Duodenal mucosa (tissue), 2 donors: ENCODE measurements around the gene C15orf61.

Source experiments
- H3K27ac ChIP-seq: one replicate; pipeline ENCODE4 v1.7.0; 2013; ENCODE audit warnings: low read depth, low read length
- H3K27me3 ChIP-seq, 2 donors: one replicate each; pipeline ENCODE4 v1.7.0; 2013; ENCODE audit warnings: low read length in 2 of 2, control low read depth in 1 of 2; ENCODE audit not compliant: insufficient read depth in 2 of 2, control insufficient read depth in 1 of 2
- H3K36me3 ChIP-seq, 2 donors: one replicate each; pipeline ENCODE4 v1.7.0; 2013; ENCODE audit warnings: low read length in 2 of 2, control low read depth in 1 of 2; ENCODE audit not compliant: insufficient read depth in 2 of 2, control insufficient read depth in 1 of 2
- H3K4me1 ChIP-seq, 2 donors: one replicate each; pipeline ENCODE4 v1.7.0; 2013; ENCODE audit warnings: low read length in 2 of 2, control low read depth in 1 of 2; ENCODE audit not compliant: insufficient read depth in 2 of 2, control insufficient read depth in 1 of 2
- H3K4me3 ChIP-seq, 2 donors: one replicate each; pipeline ENCODE4 v1.7.0; 2013; ENCODE audit warnings: low read length in 2 of 2, low read depth in 1 of 2
- H3K9ac ChIP-seq, 2 donors: one replicate each; pipeline ENCODE4 v1.7.0; 2013; ENCODE audit warnings: low read length in 2 of 2, low read depth in 1 of 2
- H3K9me3 ChIP-seq, 2 donors: one replicate each; pipeline ENCODE4 v1.7.0; 2013; ENCODE audit warnings: low read length in 2 of 2, control low read depth in 1 of 2; ENCODE audit not compliant: control insufficient read depth in 1 of 2

Gene C15orf61

DNA sequence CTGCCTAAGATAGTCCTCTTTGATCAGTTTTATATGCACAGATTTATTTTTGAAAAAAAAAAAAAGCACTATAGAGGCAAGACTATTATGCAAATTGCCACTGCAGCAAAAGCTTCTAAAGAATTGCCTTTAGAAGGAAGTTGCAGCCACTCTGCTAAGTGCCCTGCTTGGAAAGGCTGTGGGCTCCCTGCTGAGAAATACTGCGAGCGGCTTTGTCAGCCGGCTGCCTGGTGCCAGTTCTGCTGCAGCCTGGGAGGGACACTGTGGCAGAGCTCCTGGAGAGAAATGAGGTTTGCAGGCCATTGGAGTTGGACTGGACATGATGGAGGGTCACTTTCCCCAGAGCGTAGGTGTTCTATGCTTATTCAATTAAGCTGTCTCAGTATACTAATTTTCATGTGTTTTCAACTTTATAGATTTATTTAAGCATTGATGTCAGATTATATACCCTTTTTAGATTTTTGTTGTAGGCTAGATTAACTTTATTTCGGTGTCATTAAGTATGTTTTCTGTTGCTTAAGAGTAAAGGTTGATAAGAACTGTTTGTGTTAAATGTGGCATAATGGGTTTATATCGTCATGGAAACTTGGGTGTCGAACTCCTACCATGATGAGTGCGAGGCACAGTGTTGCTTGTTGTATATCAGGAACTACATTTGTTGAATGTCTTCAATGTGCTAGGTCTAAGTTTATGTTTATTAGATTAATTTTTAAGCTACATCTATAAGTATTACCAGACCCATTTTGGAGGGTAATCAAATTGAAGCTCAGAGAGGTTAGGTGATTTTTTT lies 28.1 kb downstream of the C15orf61 start:
- Histone ChIP-seq H3K4me3 (no peak overlapping the region), H3K9ac (no peak overlapping the region), H3K9me3 (no peaks in the 10 kb centered on the region), H3K27ac (no peak overlapping the region), H3K27me3 (no peaks in the 10 kb centered on the region), H3K36me3 (peaks cover 11 to 20% of the 10 kb centered on the region in 2 donors), H3K4me1 (peaks cover 6 to 24% of the 10 kb centered on the region in 2 donors)

GRCh38 chr15:67549736-67550135 lies 28.8 kb downstream of the C15orf61 start:
- Histone ChIP-seq H3K4me3 (no peak overlapping the region), H3K36me3 (peaks cover 11 to 20% of the 10 kb centered on the region in 2 donors), H3K9me3 (no peaks in the 10 kb centered on the region), H3K27me3 (no peaks in the 10 kb centered on the region), H3K27ac (no peak overlapping the region), H3K4me1 (peaks cover 0 to 20% of the 10 kb centered on the region in 2 donors), H3K9ac (no peak overlapping the region)

GRCh38 chr15:67550522-67550921 lies 29.6 kb downstream of the C15orf61 start:
- no peak overlapping the region for H3K4me3 ChIP-seq
- H3K36me3 ChIP-seq = peaks cover 11 to 20% of the 10 kb centered on the region in 2 donors
- no peaks in the 10 kb centered on the region for H3K27me3 ChIP-seq
- H3K9me3 ChIP-seq = no peaks in the 10 kb centered on the region
- peaks cover 0 to 16% of the 10 kb centered on the region in 2 donors for H3K4me1 ChIP-seq
- H3K27ac ChIP-seq = no peak overlapping the region
- no peak overlapping the region for H3K9ac ChIP-seq

GRCh38 chr15:67551207-67551743 lies 30.3 kb downstream of the C15orf61 start:
- Histone ChIP-seq H3K27me3 (no peaks in the 10 kb centered on the region), H3K9me3 (no peaks in the 10 kb centered on the region), H3K36me3 (peaks cover 7 to 19% of the 10 kb centered on the region in 2 donors), H3K27ac (no peak overlapping the region), H3K4me1 (peaks cover 0 to 16% of the 10 kb centered on the region in 2 donors), H3K9ac (no peak overlapping the region), H3K4me3 (no peak overlapping the region)

GRCh38 chr15:67554580-67554979 lies 33.6 kb downstream of the C15orf61 start:
- Histone ChIP-seq H3K27me3 (no peaks in the 10 kb centered on the region), H3K9me3 (no peaks in the 10 kb centered on the region), H3K36me3 (peaks cover 13 to 29% of the 10 kb centered on the region in 2 donors), H3K27ac (no peak overlapping the region), H3K9ac (no peak overlapping the region), H3K4me1 (peaks cover 0 to 5% of the 10 kb centered on the region in 2 donors), H3K4me3 (no peak overlapping the region)

- Histone ChIP-seq H3K4me3 (no peak overlapping the region), H3K4me1 (no peaks in the 10 kb centered on the region), H3K27me3 (no peaks in the 10 kb centered on the region), H3K9ac (no peak overlapping the region), H3K36me3 (peaks cover 9 to 20% of the 10 kb centered on the region in 2 donors), H3K9me3 (no peaks in the 10 kb centered on the region), H3K27ac (no peak overlapping the region)
Observed at GRCh38 chr15:67556976-67557570, 36.1 kb downstream of the C15orf61 start.

DNA sequence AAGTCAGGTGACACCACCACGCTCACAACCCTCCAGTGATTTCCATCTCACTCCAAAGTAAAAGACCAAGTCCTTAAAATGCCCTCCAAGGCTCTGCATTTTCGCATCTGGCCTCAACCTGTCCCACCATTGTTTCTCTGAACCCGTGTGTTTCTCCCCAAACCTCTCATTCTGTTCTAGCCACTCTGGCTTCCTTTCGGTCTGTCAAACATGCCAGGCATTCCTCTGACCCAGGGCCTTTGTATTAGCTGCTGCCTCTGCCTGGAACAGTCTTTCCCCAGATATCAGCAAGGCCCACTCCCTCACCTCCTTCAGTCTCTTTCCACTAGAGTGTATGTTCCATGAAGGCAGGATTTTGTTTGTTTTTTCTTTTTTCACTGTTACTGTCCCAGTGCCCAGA lies 37.6 kb downstream of the C15orf61 start:
- Histone ChIP-seq H3K4me3 (no peak overlapping the region), H3K4me1 (no peaks in the 10 kb centered on the region), H3K9ac (no peak overlapping the region), H3K9me3 (no peaks in the 10 kb centered on the region), H3K27ac (no peak overlapping the region), H3K27me3 (no peaks in the 10 kb centered on the region), H3K36me3 (peaks cover 9 to 16% of the 10 kb centered on the region in 2 donors)

- Histone ChIP-seq H3K36me3 (peaks cover 9 to 19% of the 10 kb centered on the region in 2 donors), H3K9ac (no peak overlapping the region), H3K9me3 (no peaks in the 10 kb centered on the region), H3K4me3 (no peak overlapping the region), H3K27ac (no peak overlapping the region), H3K4me1 (no peaks in the 10 kb centered on the region), H3K27me3 (no peaks in the 10 kb centered on the region)
Observed at GRCh38 chr15:67559158-67559557, 38.2 kb downstream of the C15orf61 start.

GRCh38 chr15:67559576-67559975 lies 38.6 kb downstream of the C15orf61 start:
- H3K4me3 ChIP-seq = no peak overlapping the region
- H3K9ac ChIP-seq = no peak overlapping the region
- H3K36me3 ChIP-seq = peaks cover 9 to 21% of the 10 kb centered on the region in 2 donors
- no peaks in the 10 kb centered on the region for H3K4me1 ChIP-seq
- H3K27ac ChIP-seq = no peak overlapping the region
- H3K27me3 ChIP-seq = no peaks in the 10 kb centered on the region
- no peaks in the 10 kb centered on the region for H3K9me3 ChIP-seq

DNA sequence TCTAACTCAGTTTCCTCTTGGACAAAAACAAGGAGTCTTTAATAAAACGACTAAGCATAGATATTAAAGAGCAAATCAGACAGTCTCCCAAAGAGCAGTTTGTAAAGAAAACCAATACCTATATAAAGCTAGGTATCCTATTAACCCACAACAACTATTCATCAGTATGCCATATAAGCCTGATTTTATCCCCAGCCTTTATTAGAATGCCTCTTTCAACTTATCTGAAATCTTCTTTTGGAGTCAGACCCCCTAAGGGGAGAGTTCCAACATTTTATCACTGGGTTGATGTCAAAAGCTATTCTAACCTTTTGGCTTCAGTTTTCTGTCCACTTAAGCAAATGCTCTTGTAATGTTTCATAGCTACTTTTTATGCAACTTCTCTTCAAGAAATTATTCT lies 39.4 kb downstream of the C15orf61 start:
- Histone ChIP-seq H3K9ac (no peak overlapping the region), H3K27me3 (no peaks in the 10 kb centered on the region), H3K4me3 (no peak overlapping the region), H3K36me3 (peaks cover 9 to 21% of the 10 kb centered on the region in 2 donors), H3K9me3 (no peaks in the 10 kb centered on the region), H3K4me1 (no peaks in the 10 kb centered on the region), H3K27ac (no peak overlapping the region)
